Measurements from ENCODE around the gene GUCY2D.

Gene GUCY2D

GRCh38 chr17:8007836-8008235 lies 5.4 kb downstream of the GUCY2D start:
- no peak for TF ChIP-seq CTCF (conservative IDR thresholded peaks at IDR 0.05; ENCODE audit: control insufficient read depth, insufficient read depth, low read depth, low read length)

GRCh38 chr17:8012045-8012580 lies 9.7 kb downstream of the GUCY2D start:
- DNase-seq (ENCODE audit: low read depth) = no peak
- no peak overlapping the region for H3K4me3 ChIP-seq (ENCODE audit: control insufficient read depth, low read depth, low read length)
- TF ChIP-seq CTCF (conservative IDR thresholded peaks at IDR 0.05; ENCODE audit: control insufficient read depth, insufficient read depth, low read depth, low read length) = no peak

More at GRCh38 chr17:8007836-8008235, 5.4 kb downstream of the GUCY2D start:
- H3K4me3 ChIP-seq (ENCODE audit: control insufficient read depth, low read depth, low read length) = no peak overlapping the region
- no peak for DNase-seq (ENCODE audit: low read depth)

- no peak for DNase-seq (ENCODE audit: low read depth)
- no peak overlapping the region for H3K4me3 ChIP-seq (ENCODE audit: control insufficient read depth, low read depth, low read length)
- no peak for TF ChIP-seq CTCF (conservative IDR thresholded peaks at IDR 0.05; ENCODE audit: control insufficient read depth, insufficient read depth, low read depth, low read length)
These were observed 10.7 kb downstream of the GUCY2D start for GRCh38 chr17:8012996-8013640.

GRCh38 chr17:8013731-8014557 lies 11.5 kb downstream of the GUCY2D start:
- DNase-seq (ENCODE audit: low read depth) = no peak

GRCh38 chr17:8014558-8014850 lies 12.1 kb downstream of the GUCY2D start:
- H3K4me3 ChIP-seq (ENCODE audit: control insufficient read depth, low read depth, low read length) = no peak overlapping the region
- no peak for DNase-seq (ENCODE audit: low read depth)
- TF ChIP-seq CTCF (conservative IDR thresholded peaks at IDR 0.05; ENCODE audit: control insufficient read depth, insufficient read depth, low read depth, low read length) = no peak

More at GRCh38 chr17:8013731-8014557, 11.5 kb downstream of the GUCY2D start:
- no peak overlapping the region for H3K4me3 ChIP-seq (ENCODE audit: control insufficient read depth, low read depth, low read length)
- no peak for TF ChIP-seq CTCF (conservative IDR thresholded peaks at IDR 0.05; ENCODE audit: control insufficient read depth, insufficient read depth, low read depth, low read length)

GRCh38 chr17:8015236-8015956 lies 13.0 kb downstream of the GUCY2D start:
- H3K4me3 ChIP-seq (ENCODE audit: control insufficient read depth, low read depth, low read length) = no peak overlapping the region
- no peak for TF ChIP-seq CTCF (conservative IDR thresholded peaks at IDR 0.05; ENCODE audit: control insufficient read depth, insufficient read depth, low read depth, low read length)
- DNase-seq (ENCODE audit: low read depth) = no peak
